ENCODE data around the gene HOXD8. TPM values are rescaled to one million over a fixed set of nuclear protein-coding genes. Genes with fewer than 3 reads are reported as not detected.

The HOXD8 gene
- total and polyA plus RNA-seq, 2 of the 8 experiments (the other 6 are each of a cell fraction or from before 2014, with no cell fraction given) = not detected

- TF ChIP-seq CHD7 (IDR thresholded peaks at IDR 0.05; ENCODE audit: insufficient replicate concordance, low read length) (no peak), EP300 (IDR thresholded peaks at IDR 0.05; ENCODE audit: borderline replicate concordance in 1 of 2, low read depth in 2 of 2, low read length in 2 of 2) (no peak), GABPA (IDR thresholded peaks at IDR 0.05; ENCODE audit: borderline replicate concordance, insufficient read depth, low read length) (no peak), CREB1 (IDR thresholded peaks at IDR 0.05) (no peak), NANOG (IDR thresholded peaks at IDR 0.05; ENCODE audit: insufficient read depth, low read depth, low read length, poor library complexity, severe bottlenecking) (no peak)
Measured at GRCh38 chr2:176164611-176165369, 35.3 kb downstream of the HOXD8 start (continued).
